ENCODE data around the gene TREH. TPM values are rescaled to one million over a fixed set of nuclear protein-coding genes. Genes with fewer than 3 reads are reported as not detected.

TREH gene
- total RNA-seq, 1 experiment from 2014 or later = 0.15 TPM

DNA sequence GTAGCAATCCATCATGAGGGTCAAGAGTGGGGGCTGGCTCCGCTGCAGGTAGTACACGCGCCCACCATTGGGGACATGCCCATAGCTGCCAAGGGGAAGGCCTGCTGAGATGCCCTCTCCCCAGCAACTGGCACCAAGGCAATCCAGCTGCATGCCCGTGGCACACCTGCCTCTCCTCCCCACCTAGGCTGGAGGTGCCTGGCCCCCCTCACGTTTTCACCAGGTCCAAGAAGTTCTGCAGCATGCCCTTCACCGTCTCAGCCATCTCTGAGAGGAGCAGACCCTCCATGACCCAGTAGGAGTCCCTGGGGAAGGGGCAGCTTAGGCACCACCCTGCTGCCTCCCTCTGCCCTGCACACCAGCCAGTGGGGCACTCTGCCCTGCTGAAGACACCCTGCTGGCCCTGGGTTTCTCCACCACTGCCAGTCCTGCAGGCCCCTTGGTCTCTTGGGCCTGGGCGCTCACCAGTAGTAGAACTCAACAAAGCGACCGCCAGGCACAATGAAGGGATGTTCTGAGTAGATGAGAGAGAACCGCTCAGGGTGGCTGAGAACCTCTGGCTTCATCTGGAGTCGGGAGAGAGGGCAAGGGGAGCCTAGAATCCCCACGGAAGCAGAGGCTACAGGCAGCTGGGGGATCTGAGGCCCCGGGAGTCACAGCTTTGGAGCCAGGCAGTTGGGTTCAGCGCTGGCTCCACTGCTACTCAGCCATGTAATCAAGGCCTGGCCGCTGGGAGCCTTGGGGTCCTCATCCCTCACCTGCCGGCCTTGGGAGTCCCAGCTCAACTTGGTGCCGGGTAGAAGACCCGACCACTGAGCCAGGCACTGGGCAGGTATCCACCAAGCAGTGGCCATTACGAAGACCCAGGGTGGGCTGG is 17.8 kb downstream of the TREH start:
- Histone ChIP-seq H3K4me2 (ENCODE audit: low read length) (no peak overlapping the region), H2AFZ (ENCODE audit: low read depth, low read length, poor library complexity, severe bottlenecking) (no peak overlapping the region), H3K27ac (ENCODE audit: low read depth, low read length) (no peak overlapping the region), H3K4me1 (ENCODE audit: control insufficient read depth in 1 of 2, insufficient read depth in 2 of 2, low read length in 2 of 2) (peaks cover 7 to 16% of the 10 kb centered on the region in 2 experiments; a peak in 3 of 4 replicates), H3K9me3 (ENCODE audit: control insufficient read depth in 1 of 2, insufficient read depth in 1 of 2, low read depth in 1 of 2, low read length in 2 of 2) (no peaks in the 10 kb centered on the region), H4K20me1 (ENCODE audit: insufficient read depth) (no peaks in the 10 kb centered on the region), H3K4me3 (replicated peaks in 1 of 2; ENCODE audit: low read depth in 1 of 2, low read length in 2 of 2) (no peak overlapping the region), H3K79me2 (ENCODE audit: insufficient read depth, low read length) (no peaks in the 10 kb centered on the region), H3K9ac (ENCODE audit: low read length) (no peak overlapping the region), H3K27me3 (ENCODE audit: insufficient read depth, low read length) (no peaks in the 10 kb centered on the region), H3K36me3 (ENCODE audit: control insufficient read depth in 1 of 2, insufficient read depth in 2 of 2, low read length in 2 of 2) (no peaks in the 10 kb centered on the region; a peak in 1 of 4 replicates), H3K9me2 (ENCODE audit: insufficient read depth) (no peaks in the 10 kb centered on the region)
- ChIA-PET CTCF (interaction anchor here (1.4 to 2.6 kb wide), 2 partner anchors 12 to 67 kb away, joined by 3 to 8 read pairs; no protein-coding TSS in a partner anchor), POLR2A (no interaction called here), RAD21 (ENCODE audit: low non-redundant PET in 1 of 2, low total read pairs in 2 of 2, uncharacterized antibody in 2 of 2, unreplicated experiment in 2 of 2) (no interaction called here)
- ATAC-seq (no peak), DNase-seq (ENCODE audit: low read depth, low spot score) (no peak)
- intact Hi-C loops (cut with micrococcal nuclease) = no loop called here
- no TSS peak for BruUV-seq (replicated peaks)
- TF ChIP-seq, protein P1, sequence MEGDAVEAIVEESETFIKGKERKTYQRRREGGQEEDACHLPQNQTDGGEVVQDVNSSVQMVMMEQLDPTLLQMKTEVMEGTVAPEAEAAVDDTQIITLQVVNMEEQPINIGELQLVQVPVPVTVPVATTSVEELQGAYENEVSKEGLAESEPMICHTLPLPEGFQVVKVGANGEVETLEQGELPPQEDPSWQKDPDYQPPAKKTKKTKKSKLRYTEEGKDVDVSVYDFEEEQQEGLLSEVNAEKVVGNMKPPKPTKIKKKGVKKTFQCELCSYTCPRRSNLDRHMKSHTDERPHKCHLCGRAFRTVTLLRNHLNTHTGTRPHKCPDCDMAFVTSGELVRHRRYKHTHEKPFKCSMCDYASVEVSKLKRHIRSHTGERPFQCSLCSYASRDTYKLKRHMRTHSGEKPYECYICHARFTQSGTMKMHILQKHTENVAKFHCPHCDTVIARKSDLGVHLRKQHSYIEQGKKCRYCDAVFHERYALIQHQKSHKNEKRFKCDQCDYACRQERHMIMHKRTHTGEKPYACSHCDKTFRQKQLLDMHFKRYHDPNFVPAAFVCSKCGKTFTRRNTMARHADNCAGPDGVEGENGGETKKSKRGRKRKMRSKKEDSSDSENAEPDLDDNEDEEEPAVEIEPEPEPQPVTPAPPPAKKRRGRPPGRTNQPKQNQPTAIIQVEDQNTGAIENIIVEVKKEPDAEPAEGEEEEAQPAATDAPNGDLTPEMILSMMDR (IDR thresholded peaks at IDR 0.05 in 2 of 3, conservative IDR thresholded peaks at IDR 0.05 in 1 of 3; ENCODE audit: borderline replicate concordance in 1 of 3, insufficient read depth in 1 of 3, low read depth in 2 of 3, low read length in 2 of 3) = no peak
- TF ChIP-seq, protein P2, sequence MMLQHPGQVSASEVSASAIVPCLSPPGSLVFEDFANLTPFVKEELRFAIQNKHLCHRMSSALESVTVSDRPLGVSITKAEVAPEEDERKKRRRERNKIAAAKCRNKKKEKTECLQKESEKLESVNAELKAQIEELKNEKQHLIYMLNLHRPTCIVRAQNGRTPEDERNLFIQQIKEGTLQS (IDR thresholded peaks at IDR 0.05) = no peak
- no peak for TF ChIP-seq SP1 (IDR thresholded peaks at IDR 0.05; ENCODE audit: low read depth)
- TF ChIP-seq CBX3 (IDR thresholded peaks at IDR 0.05; ENCODE audit: low read depth) = no peak
- no peak for TF ChIP-seq EZH2 (IDR thresholded peaks at IDR 0.05)
- TF ChIP-seq CEBPB (IDR thresholded peaks at IDR 0.05; ENCODE audit: low read depth) = no peak
- TF ChIP-seq SIN3A (IDR thresholded peaks at IDR 0.05; ENCODE audit: low read depth) = no peak
- TF ChIP-seq RAD21 (IDR thresholded peaks at IDR 0.05; ENCODE audit: low read depth) = no peak
- TF ChIP-seq EGR1 (IDR thresholded peaks at IDR 0.05; ENCODE audit: low read depth) = no peak
- no peak for TF ChIP-seq SRF (IDR thresholded peaks at IDR 0.05; ENCODE audit: low read depth)
- TF ChIP-seq, protein P3, sequence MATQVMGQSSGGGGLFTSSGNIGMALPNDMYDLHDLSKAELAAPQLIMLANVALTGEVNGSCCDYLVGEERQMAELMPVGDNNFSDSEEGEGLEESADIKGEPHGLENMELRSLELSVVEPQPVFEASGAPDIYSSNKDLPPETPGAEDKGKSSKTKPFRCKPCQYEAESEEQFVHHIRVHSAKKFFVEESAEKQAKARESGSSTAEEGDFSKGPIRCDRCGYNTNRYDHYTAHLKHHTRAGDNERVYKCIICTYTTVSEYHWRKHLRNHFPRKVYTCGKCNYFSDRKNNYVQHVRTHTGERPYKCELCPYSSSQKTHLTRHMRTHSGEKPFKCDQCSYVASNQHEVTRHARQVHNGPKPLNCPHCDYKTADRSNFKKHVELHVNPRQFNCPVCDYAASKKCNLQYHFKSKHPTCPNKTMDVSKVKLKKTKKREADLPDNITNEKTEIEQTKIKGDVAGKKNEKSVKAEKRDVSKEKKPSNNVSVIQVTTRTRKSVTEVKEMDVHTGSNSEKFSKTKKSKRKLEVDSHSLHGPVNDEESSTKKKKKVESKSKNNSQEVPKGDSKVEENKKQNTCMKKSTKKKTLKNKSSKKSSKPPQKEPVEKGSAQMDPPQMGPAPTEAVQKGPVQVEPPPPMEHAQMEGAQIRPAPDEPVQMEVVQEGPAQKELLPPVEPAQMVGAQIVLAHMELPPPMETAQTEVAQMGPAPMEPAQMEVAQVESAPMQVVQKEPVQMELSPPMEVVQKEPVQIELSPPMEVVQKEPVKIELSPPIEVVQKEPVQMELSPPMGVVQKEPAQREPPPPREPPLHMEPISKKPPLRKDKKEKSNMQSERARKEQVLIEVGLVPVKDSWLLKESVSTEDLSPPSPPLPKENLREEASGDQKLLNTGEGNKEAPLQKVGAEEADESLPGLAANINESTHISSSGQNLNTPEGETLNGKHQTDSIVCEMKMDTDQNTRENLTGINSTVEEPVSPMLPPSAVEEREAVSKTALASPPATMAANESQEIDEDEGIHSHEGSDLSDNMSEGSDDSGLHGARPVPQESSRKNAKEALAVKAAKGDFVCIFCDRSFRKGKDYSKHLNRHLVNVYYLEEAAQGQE (IDR thresholded peaks at IDR 0.05; ENCODE audit: low read depth) = no peak
- TF ChIP-seq ZNF274 (IDR thresholded peaks at IDR 0.05; ENCODE audit: low read depth, low read length) = no peak
- TF ChIP-seq FOSL1 (IDR thresholded peaks at IDR 0.05; ENCODE audit: low read depth) = no peak
- no peak for TF ChIP-seq TCF7L2 (IDR thresholded peaks at IDR 0.05; ENCODE audit: borderline replicate concordance, extremely low read depth, insufficient read depth, insufficient read length)
- TF ChIP-seq, protein P4, sequence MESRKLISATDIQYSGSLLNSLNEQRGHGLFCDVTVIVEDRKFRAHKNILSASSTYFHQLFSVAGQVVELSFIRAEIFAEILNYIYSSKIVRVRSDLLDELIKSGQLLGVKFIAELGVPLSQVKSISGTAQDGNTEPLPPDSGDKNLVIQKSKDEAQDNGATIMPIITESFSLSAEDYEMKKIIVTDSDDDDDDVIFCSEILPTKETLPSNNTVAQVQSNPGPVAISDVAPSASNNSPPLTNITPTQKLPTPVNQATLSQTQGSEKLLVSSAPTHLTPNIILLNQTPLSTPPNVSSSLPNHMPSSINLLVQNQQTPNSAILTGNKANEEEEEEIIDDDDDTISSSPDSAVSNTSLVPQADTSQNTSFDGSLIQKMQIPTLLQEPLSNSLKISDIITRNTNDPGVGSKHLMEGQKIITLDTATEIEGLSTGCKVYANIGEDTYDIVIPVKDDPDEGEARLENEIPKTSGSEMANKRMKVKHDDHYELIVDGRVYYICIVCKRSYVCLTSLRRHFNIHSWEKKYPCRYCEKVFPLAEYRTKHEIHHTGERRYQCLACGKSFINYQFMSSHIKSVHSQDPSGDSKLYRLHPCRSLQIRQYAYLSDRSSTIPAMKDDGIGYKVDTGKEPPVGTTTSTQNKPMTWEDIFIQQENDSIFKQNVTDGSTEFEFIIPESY (IDR thresholded peaks at IDR 0.05; ENCODE audit: extremely low read depth, insufficient replicate concordance, low read length) = no peak
- no peak for TF ChIP-seq EZH2phosphoT487 (IDR thresholded peaks at IDR 0.05; ENCODE audit: borderline replicate concordance)
- TF ChIP-seq YY1 (IDR thresholded peaks at IDR 0.05; ENCODE audit: extremely low read depth, insufficient replicate concordance, low read depth, low read length) = no peak
- no peak for TF ChIP-seq ELF1 (IDR thresholded peaks at IDR 0.05; ENCODE audit: borderline replicate concordance, low read depth)
